Hematopoietic multipotent progenitor cell treated with erythropoietin and hydrocortisone succinate and interleukin-3 and kit ligand, for 4 days (in vitro differentiated cells): ENCODE results near the gene GAD1.
A peak's percentile ranks its signal among the peaks of the same experiment; 100 is the strongest.

Experiments used
- DNase-seq: peaks from one replicate; pipeline ENCODE4 v3.0.0-alpha.2; 2015

The GAD1 gene

DNA sequence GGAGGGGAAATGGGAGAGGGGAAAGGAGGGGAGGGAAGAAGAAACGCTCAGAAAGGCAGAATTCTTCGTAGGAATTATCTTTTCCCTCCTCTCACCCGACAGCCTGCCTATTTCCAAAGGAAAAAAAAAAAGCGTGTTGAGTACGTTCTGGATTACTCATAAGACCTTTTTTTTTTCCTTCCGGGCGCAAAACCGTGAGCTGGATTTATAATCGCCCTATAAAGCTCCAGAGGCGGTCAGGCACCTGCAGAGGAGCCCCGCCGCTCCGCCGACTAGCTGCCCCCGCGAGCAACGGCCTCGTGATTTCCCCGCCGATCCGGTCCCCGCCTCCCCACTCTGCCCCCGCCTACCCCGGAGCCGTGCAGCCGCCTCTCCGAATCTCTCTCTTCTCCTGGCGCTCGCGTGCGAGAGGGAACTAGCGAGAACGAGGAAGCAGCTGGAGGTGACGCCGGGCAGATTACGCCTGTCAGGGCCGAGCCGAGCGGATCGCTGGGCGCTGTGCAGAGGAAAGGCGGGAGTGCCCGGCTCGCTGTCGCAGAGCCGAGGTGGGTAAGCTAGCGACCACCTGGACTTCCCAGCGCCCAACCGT is at the start of gene GAD1:
TSS of gene GAD1 (plus strand) at position 384 of the 589 bp plus-strand sequence. CDS start 1,705 bp downstream, outside the sequence.
- peak; percentile 97 for DNase-seq

DNA sequence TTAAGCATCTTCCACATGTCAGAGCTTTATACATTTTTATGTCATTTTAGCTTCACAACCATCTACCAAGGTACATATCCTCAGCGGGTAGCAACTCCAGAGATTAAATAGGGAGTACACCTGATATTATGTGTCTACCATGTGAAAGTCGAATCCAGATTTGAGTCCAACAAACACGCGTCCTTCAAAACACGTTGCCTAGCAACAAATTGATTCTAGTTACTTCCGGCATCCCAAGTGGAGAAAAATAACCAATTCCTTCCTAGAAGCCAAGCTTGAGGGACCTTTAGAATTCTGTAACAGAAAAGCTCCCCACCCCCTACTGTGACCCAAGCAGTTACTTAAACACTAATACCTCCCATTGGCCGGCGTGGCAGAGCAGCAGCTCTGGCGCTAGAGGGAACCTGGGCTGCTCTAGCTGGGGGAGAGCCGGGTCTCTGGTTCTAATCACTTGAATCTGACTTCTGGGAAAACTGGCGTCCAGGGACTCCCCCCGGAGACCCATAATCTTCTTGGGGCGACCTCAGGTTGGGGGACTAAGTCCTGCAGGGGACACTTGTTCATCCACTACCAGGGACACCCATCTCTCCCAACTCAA is 46.6 kb upstream of the GAD1 start, which contains the start of gene ERICH2:
TSS of gene ERICH2 (plus strand) at position 371 of the 598 bp plus-strand sequence. CDS start 304 bp downstream, outside the sequence.
- peak; percentile 79 for DNase-seq

GRCh38 chr2:170770606-170771420 is 45.9 kb upstream of the GAD1 start:
- DNase-seq = peak; percentile 86

- DNase-seq = peak; percentile 34
Measured at GRCh38 chr2:170771421-170771937, 45.2 kb upstream of the GAD1 start.

DNA sequence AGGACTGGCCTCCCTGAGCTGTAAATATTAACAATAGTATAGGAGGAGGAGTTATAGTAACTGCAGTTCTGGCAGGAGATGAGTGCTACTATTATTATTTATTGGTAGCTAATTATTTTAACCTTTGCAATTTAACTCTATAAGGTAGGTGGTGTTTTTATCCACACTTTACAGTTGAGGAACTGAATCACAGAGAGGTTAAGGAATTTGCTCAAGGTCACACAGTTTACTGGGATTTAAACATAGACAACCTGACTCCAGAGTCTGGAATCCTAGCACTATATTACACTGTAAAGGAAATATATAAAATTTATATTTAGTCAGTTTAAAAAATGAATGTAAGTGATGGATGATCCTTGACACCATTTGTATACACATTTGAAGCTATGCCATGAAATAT is 44.4 kb upstream of the GAD1 start:
- no peak for DNase-seq

DNA sequence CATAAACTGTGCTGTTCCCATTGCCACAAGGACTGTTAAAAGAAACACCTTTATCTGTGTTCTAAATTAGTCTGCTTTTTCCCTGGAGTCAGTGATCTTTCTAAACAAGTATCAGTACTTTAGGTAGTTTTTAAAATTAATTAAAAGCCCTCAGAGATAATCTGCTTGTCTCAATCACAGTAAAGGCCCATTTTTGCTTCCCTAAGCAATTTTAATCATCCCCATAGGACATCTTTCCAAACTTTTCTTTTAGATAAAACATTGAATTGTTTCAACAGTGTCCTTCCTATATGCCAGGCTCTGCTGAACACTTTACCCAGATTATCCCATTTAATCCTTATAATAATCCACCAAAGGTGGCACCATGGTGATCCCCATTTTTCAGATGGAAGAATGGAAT is 42.6 kb upstream of the GAD1 start:
- DNase-seq = no peak

DNA sequence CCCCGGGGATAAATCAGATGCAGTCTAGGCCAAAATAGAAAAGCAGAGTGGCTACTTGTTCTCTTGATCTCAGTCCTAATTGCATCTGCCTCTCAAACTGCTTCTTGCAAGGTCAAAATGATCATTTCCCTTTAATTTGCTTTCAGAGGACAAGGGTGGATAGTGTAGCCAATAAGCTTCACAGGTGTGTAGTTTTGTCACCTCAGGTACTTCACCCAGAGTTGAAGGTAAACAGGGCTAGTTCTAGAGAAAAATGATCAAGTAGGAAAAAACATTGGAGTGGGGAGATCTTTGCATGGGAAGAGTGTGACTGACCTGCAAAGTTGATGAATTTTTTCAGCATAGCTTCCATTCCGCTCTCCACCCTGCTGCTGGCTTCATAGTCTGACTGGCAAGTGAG is 37.8 kb upstream of the GAD1 start:
- DNase-seq = no peak

DNA sequence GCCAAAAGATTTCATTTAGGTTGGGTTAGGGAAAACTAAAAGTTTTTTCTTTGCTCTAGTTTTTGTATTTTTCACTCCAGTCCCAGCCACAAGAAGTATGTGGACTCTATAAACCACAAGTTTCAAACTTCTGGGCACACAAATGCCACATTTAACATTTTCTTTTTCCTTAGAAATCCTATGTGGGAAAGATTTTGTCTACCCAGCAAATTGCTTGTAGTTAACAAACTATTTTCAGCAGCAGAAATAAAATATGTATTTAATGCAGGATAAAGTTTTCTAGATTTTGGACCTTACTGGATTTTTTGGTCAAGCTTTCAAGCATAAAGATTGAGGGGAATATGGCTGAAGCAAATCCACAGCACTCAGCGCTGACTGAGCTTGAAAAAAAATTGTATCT is 37.4 kb upstream of the GAD1 start:
- no peak for DNase-seq

GRCh38 chr2:170782673-170783072 is 34.0 kb upstream of the GAD1 start:
- no peak for DNase-seq

GRCh38 chr2:170783549-170783948 is 33.1 kb upstream of the GAD1 start:
- no peak for DNase-seq

DNA sequence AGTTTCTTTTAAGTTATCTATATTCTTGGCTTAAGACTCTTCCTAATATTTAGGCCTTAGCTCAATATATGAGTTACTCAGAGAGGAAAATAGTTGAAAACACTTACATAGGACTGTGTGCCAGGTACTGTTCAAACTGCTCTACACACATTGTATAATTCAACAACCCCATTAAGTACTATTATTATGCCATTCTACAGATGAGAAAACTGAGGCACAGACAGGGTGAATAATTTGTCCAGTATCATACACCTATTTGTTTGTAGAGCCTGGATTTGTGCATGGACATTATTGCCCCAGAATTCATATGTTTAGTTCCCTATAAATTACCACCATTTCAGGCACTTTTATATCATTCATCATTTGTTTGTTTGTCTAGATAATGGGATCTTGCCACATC is 17.7 kb upstream of the GAD1 start:
- DNase-seq = no peak

- no peak for DNase-seq
Measured at GRCh38 chr2:170806548-170806947, 10.1 kb upstream of the GAD1 start.

DNA sequence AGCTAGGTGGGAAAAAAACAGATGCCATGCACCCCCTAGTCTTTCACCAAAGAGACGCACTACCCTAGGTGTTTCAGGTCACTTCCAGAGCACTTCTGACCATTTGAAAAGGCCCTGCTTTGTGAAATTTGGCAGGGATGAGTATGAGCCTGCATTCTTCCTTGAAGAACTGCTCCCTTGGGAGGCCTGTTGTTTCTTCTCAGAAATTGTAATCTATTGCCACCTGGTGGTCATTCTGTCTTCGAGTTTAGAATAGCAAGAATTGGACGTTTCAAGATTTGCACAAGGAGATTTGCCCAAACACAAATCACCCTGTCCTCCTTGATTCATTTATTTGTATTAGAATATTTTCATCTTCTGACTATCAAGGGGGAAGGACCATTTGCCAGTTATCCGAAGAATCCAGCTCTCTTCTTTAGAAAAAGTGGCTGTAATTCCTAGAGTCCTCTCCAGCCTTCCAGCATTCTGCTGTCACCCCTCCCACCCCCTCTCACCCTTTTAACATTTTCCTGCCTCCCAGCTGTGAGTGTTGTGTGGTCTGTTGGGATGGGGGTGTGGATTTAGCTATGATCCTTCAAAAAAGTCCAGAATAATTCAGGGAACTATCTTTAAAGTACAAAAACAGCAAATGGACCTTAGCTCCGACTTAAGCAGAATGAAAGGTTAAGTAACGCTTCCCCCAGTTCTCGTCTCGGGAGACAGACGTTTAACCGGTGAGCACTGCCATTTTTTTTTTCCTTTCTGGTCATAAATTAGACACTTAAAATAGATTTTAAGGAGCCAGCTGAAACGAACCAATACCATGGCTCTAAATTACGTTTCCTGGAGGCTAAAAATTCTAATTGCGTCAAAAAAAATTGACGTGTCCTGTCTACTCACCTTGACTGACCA is 3.7 kb upstream of the GAD1 start:
- DNase-seq = peak; percentile 89

GRCh38 chr2:170813611-170814532 is 2.8 kb upstream of the GAD1 start:
- DNase-seq = peak; percentile 84

- DNase-seq = no peak
Measured at GRCh38 chr2:170814533-170815230, 2.0 kb upstream of the GAD1 start.

GRCh38 chr2:170815311-170815710 is 1.4 kb upstream of the GAD1 start:
- no peak for DNase-seq

GRCh38 chr2:170815746-170816503 is 762 bp upstream of the GAD1 start:
- peak; percentile 84 for DNase-seq

DNA sequence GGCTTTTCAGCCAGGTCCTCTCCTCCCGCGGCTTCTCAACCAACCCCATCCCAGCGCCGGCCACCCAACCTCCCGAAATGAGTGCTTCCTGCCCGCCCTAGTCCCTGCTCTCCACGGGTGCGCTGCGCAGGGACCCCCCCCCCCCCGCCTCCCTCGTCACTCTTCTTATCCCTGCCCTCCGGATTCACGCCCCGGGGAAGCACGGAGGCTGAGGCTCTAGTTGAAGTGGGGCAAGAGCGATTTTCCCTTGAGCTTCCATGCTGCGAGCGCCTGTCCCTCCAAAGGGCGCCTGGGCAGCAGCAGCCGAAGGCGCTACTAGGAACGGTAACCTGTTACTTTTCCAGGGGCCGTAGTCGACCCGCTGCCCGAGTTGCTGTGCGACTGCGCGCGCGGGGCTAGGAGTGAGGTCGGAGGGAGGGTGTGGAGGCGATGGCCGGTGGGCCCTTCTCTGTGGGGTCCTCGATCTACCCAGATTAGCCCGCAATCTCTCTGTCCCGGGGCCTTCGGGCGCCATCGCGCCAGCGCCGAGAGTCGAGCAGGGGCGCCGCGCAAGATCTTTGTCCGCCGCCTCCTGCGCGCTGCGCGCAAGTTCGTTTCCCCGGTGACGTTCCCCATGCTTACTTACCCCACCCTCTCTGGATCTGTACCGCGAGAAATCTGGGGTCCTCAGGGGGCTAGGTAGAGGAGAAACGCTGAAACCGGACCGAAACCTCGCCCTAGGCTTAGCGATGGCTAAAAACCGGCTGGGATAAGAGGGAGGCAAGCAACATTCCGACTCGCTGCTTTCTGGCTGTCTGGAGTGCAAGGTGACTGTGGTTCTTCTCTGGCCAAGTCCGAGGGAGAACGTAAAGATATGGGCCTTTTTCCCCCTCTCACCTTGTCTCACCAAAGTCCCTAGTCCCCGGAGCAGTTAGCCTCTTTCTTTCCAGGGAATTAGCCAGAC is 677 bp downstream of the GAD1 start:
- DNase-seq = peak; percentile 53
